Liver (tissue), 3 donors: ENCODE measurements around the gene EEF1AKMT2.

ENCODE experiments used
- CTCF ChIP-seq: fragments of 150-350 bp; IDR thresholded peaks from 2 replicates; pipeline ENCODE4 v1.5.1; 2017; ENCODE audit warnings: improper control_type of control experiment, low read depth, low read length; ENCODE audit not compliant: missing input control
- RAD21 ChIP-seq, 2 donors: IDR thresholded peaks; 2 replicates each; pipeline ENCODE4 v1.6.1; 2016; ENCODE audit warnings: antibody characterized with exemption in 2 of 2, mild to moderate bottlenecking in 2 of 2
- REST ChIP-seq: IDR thresholded peaks from 2 replicates; pipeline ENCODE4 v1.6.1; 2016; ENCODE audit warnings: antibody characterized with exemption, mild to moderate bottlenecking
- TAF1 ChIP-seq: conservative IDR thresholded peaks from 2 replicates; pipeline ENCODE4 v1.6.1; 2016; ENCODE audit warnings: antibody characterized with exemption, mild to moderate bottlenecking
- donor health status: healthy.
- donor health status: healthy.

GRCh38 chr10:124748166-124748565 lies 43.5 kb downstream of the EEF1AKMT2 start:
- TF ChIP-seq CTCF = no peak
- no peak for TF ChIP-seq TAF1
- peak; percentile 92 for TF ChIP-seq REST
- TF ChIP-seq RAD21 (IDR thresholded peaks at IDR 0.05) = no peak
